M059J (cell line): ENCODE measurements around the gene MLH3. TPM values are rescaled to one million over a fixed set of nuclear protein-coding genes. Genes with fewer than 3 reads are reported as not detected.
A peak's percentile ranks its signal among the peaks of the same experiment; 100 is the strongest.
"Not testable (repeated sequence)": the region's sequence is repeated elsewhere in the genome, so short reads cannot be mapped to it uniquely, and the experiment has no call there.

ENCODE experiments used
- DNase-seq: peaks from one replicate; pipeline ENCODE4 v3.0.0-alpha.2; 2012; ENCODE audit warnings: low read depth
- total RNA-seq: library from RNA; depleted of rRNA; stranded (reverse); fragments of >200 nt; shearing (Covaris generic); gene quantifications from 2 replicates; pipeline ENCODE4 v1.2.3, GENCODE V29; 2014; rRNA removed

The MLH3 gene
- total RNA-seq = 5.0 and 12.4 TPM in 2 replicates

- peak; percentile 81 for DNase-seq
These were observed at the start of gene MLH3 for GRCh38 chr14:75050852-75051555. Gene MLH3, minus strand, starts transcription at chr14:75051467. Its CDS starts 1,812 bp downstream, at chr14:75049655.

- no peak for DNase-seq
These were observed 47.4 kb upstream of the MLH3 start for GRCh38 chr14:75098682-75099081.

- no peak for DNase-seq
These were observed 46.9 kb upstream of the MLH3 start for GRCh38 chr14:75098212-75098611.

GRCh38 chr14:75096959-75097358 lies 45.7 kb upstream of the MLH3 start:
- DNase-seq = no peak

- no peak for DNase-seq
These were observed 44.4 kb upstream of the MLH3 start for GRCh38 chr14:75095690-75096089.

- no peak for DNase-seq
These were observed 43.6 kb upstream of the MLH3 start for GRCh38 chr14:75094896-75095295.

GRCh38 chr14:75092698-75093097 lies 41.4 kb upstream of the MLH3 start:
- DNase-seq = no peak

- no peak for DNase-seq
These were observed 40.0 kb upstream of the MLH3 start for GRCh38 chr14:75091251-75091650.

- DNase-seq = no peak
These were observed 39.1 kb upstream of the MLH3 start for GRCh38 chr14:75090353-75090752.

- DNase-seq = peak; percentile 64
These were observed 37.5 kb upstream of the MLH3 start for GRCh38 chr14:75088566-75089373.

GRCh38 chr14:75088153-75088552 lies 36.9 kb upstream of the MLH3 start:
- no peak for DNase-seq

- DNase-seq = peak; percentile 25
These were observed 33.2 kb upstream of the MLH3 start for GRCh38 chr14:75084513-75084912.

GRCh38 chr14:75083271-75083670 lies 32.0 kb upstream of the MLH3 start:
- DNase-seq = no peak

- DNase-seq = no peak
These were observed 30.5 kb upstream of the MLH3 start for GRCh38 chr14:75081660-75082229.

- DNase-seq = no peak
These were observed 28.3 kb upstream of the MLH3 start for GRCh38 chr14:75079521-75079920.

GRCh38 chr14:75077794-75078193 lies 26.5 kb upstream of the MLH3 start:
- DNase-seq = no peak

- no peak for DNase-seq
These were observed 19.1 kb upstream of the MLH3 start for GRCh38 chr14:75070383-75070782.

GRCh38 chr14:75069811-75070145 lies 18.5 kb upstream of the MLH3 start:
- no peak for DNase-seq

- peak; percentile 84 for DNase-seq
These were observed 18.0 kb upstream of the MLH3 start, which contains the start of gene ZC2HC1C for GRCh38 chr14:75069121-75069810. Gene ZC2HC1C, plus strand, starts transcription at chr14:75069641. Its CDS starts 933 bp downstream, at chr14:75070574.

GRCh38 chr14:75068294-75069120 lies 17.2 kb upstream of the MLH3 start:
- peak; percentile 23 for DNase-seq

- not testable (repeated sequence) for DNase-seq
These were observed 16.5 kb upstream of the MLH3 start for GRCh38 chr14:75067765-75068164.
